OCI-LY1 (cell line): ENCODE data around the gene MAP3K4.

Experiments
- H2AFZ ChIP-seq: fragments of 200-600 bp; sonication (generic), shearing (Covaris generic); 2 replicates; pipeline ENCODE4 v1.6.0; 2014; ENCODE audit warnings: antibody characterized with exemption, mild to moderate bottlenecking, low read length
- H3F3A ChIP-seq: fragments of 200-600 bp; sonication (generic), shearing (Covaris generic); 2 replicates; pipeline ENCODE4 v1.6.0; 2014; ENCODE audit warnings: mild to moderate bottlenecking, antibody characterized with exemption, low read length, moderate library complexity; ENCODE audit not compliant: insufficient read depth
- H3K27ac ChIP-seq: fragments of 200-600 bp; sonication (generic); 2 replicates; pipeline ENCODE4 v1.5.1; 2014; ENCODE audit warnings: low read length, mixed run types, mild to moderate bottlenecking, low read depth; ENCODE audit not compliant: poor library complexity, severe bottlenecking
- H3K27me3 ChIP-seq: fragments of 200-600 bp; sonication (generic); 2 replicates; pipeline ENCODE4 v1.6.0; 2014; ENCODE audit warnings: antibody characterized with exemption, mild to moderate bottlenecking, low read length, moderate library complexity; ENCODE audit not compliant: insufficient read depth
- H3K36me3 ChIP-seq: fragments of 200-600 bp; sonication (generic); 2 replicates; pipeline ENCODE4 v1.6.1; 2014; ENCODE audit warnings: mild to moderate bottlenecking, antibody characterized with exemption, low read length, moderate library complexity, mixed read lengths; ENCODE audit not compliant: insufficient read depth
- H3K4me1 ChIP-seq: fragments of 200-600 bp; sonication (generic); 2 replicates; pipeline ENCODE4 v1.5.1; 2014; ENCODE audit warnings: mild to moderate bottlenecking, low read length, moderate library complexity; ENCODE audit not compliant: insufficient read depth, severe bottlenecking
- H3K4me2 ChIP-seq: fragments of 200-600 bp; sonication (generic), shearing (Covaris generic); 2 replicates; pipeline ENCODE4 v1.6.1; 2014; ENCODE audit warnings: low read length
- H3K4me3 ChIP-seq: fragments of 200-600 bp; sonication (generic); 2 replicates; pipeline ENCODE4 v1.5.1; 2014; ENCODE audit warnings: low read length, low read depth, mild to moderate bottlenecking, mixed read lengths; ENCODE audit not compliant: poor library complexity, severe bottlenecking
- H3K79me2 ChIP-seq: fragments of 200-600 bp; shearing (Covaris generic); 2 replicates; pipeline ENCODE4 v1.6.1; 2016; ENCODE audit warnings: mixed run types, low read length, mixed read lengths; ENCODE audit not compliant: insufficient read depth
- H3K9ac ChIP-seq: fragments of 200-600 bp; sonication (generic), shearing (Covaris generic); 2 replicates; pipeline ENCODE4 v1.6.1; 2014; ENCODE audit warnings: mild to moderate bottlenecking, low read length, mixed read lengths
- H3K9me2 ChIP-seq: fragments of 200-600 bp; sonication (generic), shearing (Covaris generic); 2 replicates; pipeline ENCODE4 v1.6.1; 2014; ENCODE audit warnings: low read depth, mild to moderate bottlenecking, low read length, mixed read lengths
- H3K9me3 ChIP-seq: fragments of 200-600 bp; shearing (Covaris generic); 2 replicates; pipeline ENCODE4 v1.6.1; 2014; ENCODE audit warnings: low read length, mixed read lengths
- H4K20me1 ChIP-seq: fragments of 200-600 bp; sonication (generic), shearing (Covaris generic); 2 replicates; pipeline ENCODE4 v1.6.0; 2016; ENCODE audit warnings: mild to moderate bottlenecking, low read length; ENCODE audit not compliant: insufficient read depth
- CTCF ChIP-seq: fragments of 200-600 bp; sonication (generic), shearing (Covaris generic); IDR thresholded peaks from 2 replicates; pipeline ENCODE4 v1.5.1; 2017; ENCODE audit warnings: mild to moderate bottlenecking, antibody characterized with exemption, low read length, moderate library complexity, mixed read lengths
- EZH2 ChIP-seq: fragments of 200-600 bp; sonication (generic), shearing (Covaris generic); IDR thresholded peaks from 2 replicates; pipeline ENCODE4 v1.8.0; 2017; ENCODE audit warnings: borderline replicate concordance, mixed run types, mild to moderate bottlenecking, antibody characterized with exemption, low read length, moderate library complexity, mixed read lengths

The MAP3K4 gene

GRCh38 chr6:161061576-161061975, 70.0 kb downstream of the MAP3K4 start:
- H3K27me3 ChIP-seq = no peaks in the 10 kb centered on the region
- no peak overlapping the region for H3K4me2 ChIP-seq
- no peaks in the 10 kb centered on the region; the same call in 1 of the 2 replicates for H3K36me3 ChIP-seq
- no peaks in the 10 kb centered on the region for H4K20me1 ChIP-seq
- H3K79me2 ChIP-seq = no peaks in the 10 kb centered on the region
- peaks cover 3% of the 10 kb centered on the region for H3K9me3 ChIP-seq
- TF ChIP-seq CTCF = no peak
- TF ChIP-seq EZH2 = no peak
- no peak overlapping the region for H3K4me3 ChIP-seq
- H3K4me1 ChIP-seq = peaks cover 9% of the 10 kb centered on the region
- no peaks in the 10 kb centered on the region for H3K9me2 ChIP-seq
- no peaks in the 10 kb centered on the region for H3F3A ChIP-seq
- no peak overlapping the region for H3K9ac ChIP-seq
- H3K27ac ChIP-seq = no peak overlapping the region
- H2AFZ ChIP-seq = no peak overlapping the region

- H3K27me3 ChIP-seq = no peaks in the 10 kb centered on the region
- no peaks in the 10 kb centered on the region for H3K4me1 ChIP-seq
- H3F3A ChIP-seq = no peaks in the 10 kb centered on the region
- H3K9ac ChIP-seq = no peak overlapping the region
- no peak overlapping the region for H3K27ac ChIP-seq
- no peaks in the 10 kb centered on the region; the same call in 1 of the 2 replicates for H3K36me3 ChIP-seq
- H4K20me1 ChIP-seq = no peaks in the 10 kb centered on the region
- H3K4me2 ChIP-seq = no peak overlapping the region
- H2AFZ ChIP-seq = no peak overlapping the region
- TF ChIP-seq EZH2 (no peak), CTCF (no peak)
- H3K79me2 ChIP-seq = no peaks in the 10 kb centered on the region
- H3K9me3 ChIP-seq = peaks cover 3% of the 10 kb centered on the region
- H3K4me3 ChIP-seq = no peak overlapping the region
- no peaks in the 10 kb centered on the region for H3K9me2 ChIP-seq
Observed at GRCh38 chr6:161064915-161065314, 73.3 kb downstream of the MAP3K4 start.

GRCh38 chr6:161066511-161066910, 74.9 kb downstream of the MAP3K4 start:
- Histone ChIP-seq H3K9me3 (peaks cover 1% of the 10 kb centered on the region), H2AFZ (no peak overlapping the region), H3K36me3 (peaks cover 1% of the 10 kb centered on the region), H3K27me3 (no peaks in the 10 kb centered on the region), H3K4me2 (no peak overlapping the region), H3K4me3 (no peak overlapping the region), H3K4me1 (no peaks in the 10 kb centered on the region), H3K9ac (no peak overlapping the region), H3K27ac (no peak overlapping the region), H3K9me2 (no peaks in the 10 kb centered on the region), H4K20me1 (no peaks in the 10 kb centered on the region), H3K79me2 (no peaks in the 10 kb centered on the region), H3F3A (no peaks in the 10 kb centered on the region)
- TF ChIP-seq EZH2 = no peak
- no peak for TF ChIP-seq CTCF
